ENCODE results near the gene FLAD1.

The FLAD1 gene

GRCh38 chr1:154982897-154983648 lies at the start of gene FLAD1:
Gene FLAD1 (plus strand): TSS chr1:154983344. CDS start chr1:154983695, 351 bp downstream.
- DNase-seq = peak; percentile 100

- DNase-seq = no peak
Measured at GRCh38 chr1:154934358-154934948, 48.7 kb upstream of the FLAD1 start.

GRCh38 chr1:154935749-154936554 lies 47.2 kb upstream of the FLAD1 start:
- DNase-seq = no peak

- peak; percentile 97 to 98 for DNase-seq
Measured at GRCh38 chr1:154936555-154937084, 46.5 kb upstream of the FLAD1 start, which contains the start of gene PMVK. Gene PMVK (minus strand): TSS chr1:154936719. CDS start chr1:154936685, 34 bp downstream.

- peak; percentile 96 to 97 for DNase-seq
Measured at GRCh38 chr1:154937085-154937987, 45.8 kb upstream of the FLAD1 start.

- DNase-seq = no peak
Measured at GRCh38 chr1:154937988-154938386, 45.2 kb upstream of the FLAD1 start.

GRCh38 chr1:154938604-154939399 lies 44.3 kb upstream of the FLAD1 start:
- DNase-seq = no peak

- no peak for DNase-seq
Measured at GRCh38 chr1:154940213-154940560, 43.0 kb upstream of the FLAD1 start.

- no peak for DNase-seq
Measured at GRCh38 chr1:154940651-154941194, 42.4 kb upstream of the FLAD1 start.

GRCh38 chr1:154941333-154942013 lies 41.7 kb upstream of the FLAD1 start:
- DNase-seq = no peak

GRCh38 chr1:154943649-154944400 lies 39.3 kb upstream of the FLAD1 start:
- DNase-seq = peak; percentile 51 to 56

GRCh38 chr1:154944401-154945159 lies 38.6 kb upstream of the FLAD1 start:
- no peak for DNase-seq

GRCh38 chr1:154945160-154945961 lies 37.8 kb upstream of the FLAD1 start:
- no peak for DNase-seq

- no peak for DNase-seq
Measured at GRCh38 chr1:154945962-154946850, 36.9 kb upstream of the FLAD1 start.

GRCh38 chr1:154948079-154948478 lies 35.1 kb upstream of the FLAD1 start:
- no peak for DNase-seq

- DNase-seq = no peak
Measured at GRCh38 chr1:154951901-154952657, 31.1 kb upstream of the FLAD1 start.
